Measurements from ENCODE around the gene LRFN5. TPM values are rescaled to one million over a fixed set of nuclear protein-coding genes. Genes with fewer than 3 reads are reported as not detected.

The LRFN5 gene
- total and polyA plus RNA-seq, 9 of the 15 experiments (the other 6 are each of a cell fraction or from before 2014, with no cell fraction given) = 0.01 to 0.27 (median 0.09) TPM; not detected in 1

DNA sequence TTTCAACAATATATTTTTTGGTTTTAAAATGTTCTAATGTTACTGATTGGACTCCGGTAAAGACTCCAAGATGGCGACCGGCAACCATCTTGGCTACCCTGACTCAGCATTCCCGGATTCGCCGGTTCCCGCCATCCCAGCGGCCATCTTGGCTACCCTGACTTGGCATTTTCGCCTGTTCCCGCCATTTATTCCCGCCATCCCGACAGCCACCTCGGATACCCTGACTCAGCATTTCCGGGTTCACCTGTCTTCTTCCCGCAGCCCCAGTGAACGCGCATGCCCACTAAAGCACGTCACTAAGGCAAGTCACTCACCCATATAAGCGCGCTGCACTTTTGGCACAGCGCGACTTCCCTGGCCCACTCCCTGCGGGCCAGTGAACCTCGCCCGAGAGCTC lies 9.0 kb upstream of the LRFN5 start (continued):
- TF ChIP-seq, protein P1, sequence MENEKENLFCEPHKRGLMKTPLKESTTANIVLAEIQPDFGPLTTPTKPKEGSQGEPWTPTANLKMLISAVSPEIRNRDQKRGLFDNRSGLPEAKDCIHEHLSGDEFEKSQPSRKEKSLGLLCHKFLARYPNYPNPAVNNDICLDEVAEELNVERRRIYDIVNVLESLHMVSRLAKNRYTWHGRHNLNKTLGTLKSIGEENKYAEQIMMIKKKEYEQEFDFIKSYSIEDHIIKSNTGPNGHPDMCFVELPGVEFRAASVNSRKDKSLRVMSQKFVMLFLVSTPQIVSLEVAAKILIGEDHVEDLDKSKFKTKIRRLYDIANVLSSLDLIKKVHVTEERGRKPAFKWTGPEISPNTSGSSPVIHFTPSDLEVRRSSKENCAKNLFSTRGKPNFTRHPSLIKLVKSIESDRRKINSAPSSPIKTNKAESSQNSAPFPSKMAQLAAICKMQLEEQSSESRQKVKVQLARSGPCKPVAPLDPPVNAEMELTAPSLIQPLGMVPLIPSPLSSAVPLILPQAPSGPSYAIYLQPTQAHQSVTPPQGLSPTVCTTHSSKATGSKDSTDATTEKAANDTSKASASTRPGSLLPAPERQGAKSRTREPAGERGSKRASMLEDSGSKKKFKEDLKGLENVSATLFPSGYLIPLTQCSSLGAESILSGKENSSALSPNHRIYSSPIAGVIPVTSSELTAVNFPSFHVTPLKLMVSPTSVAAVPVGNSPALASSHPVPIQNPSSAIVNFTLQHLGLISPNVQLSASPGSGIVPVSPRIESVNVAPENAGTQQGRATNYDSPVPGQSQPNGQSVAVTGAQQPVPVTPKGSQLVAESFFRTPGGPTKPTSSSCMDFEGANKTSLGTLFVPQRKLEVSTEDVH (IDR thresholded peaks at IDR 0.05; ENCODE audit: low read depth, partially characterized antibody) = peak; percentile 62
- TF ChIP-seq E2F4 (CRISPR knock-in tag; IDR thresholded peaks at IDR 0.05; ENCODE audit: low read depth) (peak; percentile 87), TRIM24 (IDR thresholded peaks at IDR 0.05) (peak in 1 of 2 experiments; percentile 75; a peak in 3 of 4 replicates), ZNF436 (CRISPR knock-in tag; IDR thresholded peaks at IDR 0.05) (no peak), BACH1 (tag; IDR thresholded peaks at IDR 0.05) (peak; percentile 95), RBFOX2 (IDR thresholded peaks at IDR 0.05; ENCODE audit: low read depth, low read length) (0 out of 2 replicates have a peak, but pooled peaks have one; percentile 25), ZNF316 (IDR thresholded peaks at IDR 0.05) (peak; percentile 95), E2F3 (CRISPR knock-in tag; IDR thresholded peaks at IDR 0.05) (peak; percentile 90), TCF3 (CRISPR knock-in tag; IDR thresholded peaks at IDR 0.05) (no peak), C11orf30 (IDR thresholded peaks at IDR 0.05; ENCODE audit: low read depth) (peak; percentile 89), YY1 (IDR thresholded peaks at IDR 0.05; ENCODE audit: borderline replicate concordance in 1 of 3, control insufficient read depth in 1 of 3, extremely low read depth in 1 of 3, insufficient read depth in 3 of 3, insufficient read length in 1 of 3, insufficient replicate concordance in 2 of 3, low read depth in 1 of 3, low read length in 2 of 3) (peak; percentile 43 to 93 (median 81)), OTX1 (CRISPR knock-in tag; IDR thresholded peaks at IDR 0.05) (no peak), PCBP2 (IDR thresholded peaks at IDR 0.05; ENCODE audit: low read depth, low read length, poor library complexity, severe bottlenecking) (no peak), DACH1 (IDR thresholded peaks at IDR 0.05; ENCODE audit: partially characterized antibody) (no peak)
- TF ChIP-seq, protein P2, sequence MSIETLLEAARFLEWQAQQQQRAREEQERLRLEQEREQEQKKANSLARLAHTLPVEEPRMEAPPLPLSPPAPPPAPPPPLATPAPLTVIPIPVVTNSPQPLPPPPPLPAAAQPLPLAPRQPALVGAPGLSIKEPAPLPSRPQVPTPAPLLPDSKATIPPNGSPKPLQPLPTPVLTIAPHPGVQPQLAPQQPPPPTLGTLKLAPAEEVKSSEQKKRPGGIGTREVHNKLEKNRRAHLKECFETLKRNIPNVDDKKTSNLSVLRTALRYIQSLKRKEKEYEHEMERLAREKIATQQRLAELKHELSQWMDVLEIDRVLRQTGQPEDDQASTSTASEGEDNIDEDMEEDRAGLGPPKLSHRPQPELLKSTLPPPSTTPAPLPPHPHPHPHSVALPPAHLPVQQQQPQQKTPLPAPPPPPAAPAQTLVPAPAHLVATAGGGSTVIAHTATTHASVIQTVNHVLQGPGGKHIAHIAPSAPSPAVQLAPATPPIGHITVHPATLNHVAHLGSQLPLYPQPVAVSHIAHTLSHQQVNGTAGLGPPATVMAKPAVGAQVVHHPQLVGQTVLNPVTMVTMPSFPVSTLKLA (conservative IDR thresholded peaks at IDR 0.05) = no peak
- TF ChIP-seq, protein P3, sequence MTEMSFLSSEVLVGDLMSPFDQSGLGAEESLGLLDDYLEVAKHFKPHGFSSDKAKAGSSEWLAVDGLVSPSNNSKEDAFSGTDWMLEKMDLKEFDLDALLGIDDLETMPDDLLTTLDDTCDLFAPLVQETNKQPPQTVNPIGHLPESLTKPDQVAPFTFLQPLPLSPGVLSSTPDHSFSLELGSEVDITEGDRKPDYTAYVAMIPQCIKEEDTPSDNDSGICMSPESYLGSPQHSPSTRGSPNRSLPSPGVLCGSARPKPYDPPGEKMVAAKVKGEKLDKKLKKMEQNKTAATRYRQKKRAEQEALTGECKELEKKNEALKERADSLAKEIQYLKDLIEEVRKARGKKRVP (CRISPR knock-in tag; IDR thresholded peaks at IDR 0.05) = no peak

All from K562 (cell line).